ENCODE data around the gene ZNF878. TPM values are rescaled to one million over a fixed set of nuclear protein-coding genes. Genes with fewer than 3 reads are reported as not detected.
"Not testable (repeated sequence)": the region's sequence is repeated elsewhere in the genome, so short reads cannot be mapped to it uniquely, and the experiment has no call there.

Gene ZNF878
- total and polyA plus RNA-seq, 2 donors (not counting 3 experiments of a cell fraction or from before 2014, with no cell fraction given): 0.51 TPM; not detected in 1

DNA sequence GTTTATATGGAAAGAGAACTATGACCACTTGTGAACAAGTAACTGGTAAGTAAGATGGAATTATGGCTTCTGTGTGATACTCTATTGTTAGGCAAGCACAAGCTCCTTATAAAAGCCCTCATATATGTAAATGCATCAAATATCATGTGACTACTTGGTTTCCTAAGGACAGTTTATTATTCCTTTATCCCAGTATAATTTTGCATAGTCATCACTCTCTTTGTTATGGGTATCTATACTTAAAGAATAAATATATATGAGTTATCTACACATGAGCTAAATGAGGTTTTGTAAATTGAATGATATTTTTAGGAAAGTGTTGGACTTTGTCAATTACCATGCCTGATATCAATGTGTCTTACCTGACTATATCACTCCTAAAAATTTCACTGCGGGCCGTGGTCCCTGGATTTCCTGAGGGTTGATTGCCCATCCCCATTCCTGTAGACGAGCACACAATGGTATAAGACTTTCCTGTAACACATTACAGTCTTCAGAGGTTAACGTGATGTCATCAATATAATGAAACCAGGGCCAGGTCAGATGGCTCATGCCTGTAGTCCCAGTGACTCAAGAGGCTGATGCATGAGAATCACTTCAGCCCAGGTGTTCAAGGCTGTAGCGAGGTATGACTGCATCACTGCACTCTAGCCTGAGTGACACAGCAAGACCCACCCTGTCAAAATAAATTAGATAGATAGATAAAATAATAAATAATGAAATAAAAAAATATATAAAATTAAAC is 32.5 kb upstream of the ZNF878 start:
- Histone ChIP-seq H3K4me1 (ENCODE audit: control insufficient read depth, extremely low read depth, insufficient read depth, low read length) (no peaks in the 10 kb centered on the region), H3K27me3 (ENCODE audit: control insufficient read depth in 2 of 2, insufficient read depth in 2 of 2, low read length in 2 of 2) (no peaks in the 10 kb centered on the region), H3K27ac (ENCODE audit: insufficient read depth, low read depth, low read length) (no peak overlapping the region), H3K4me2 (ENCODE audit: insufficient read depth, low read length) (no peak overlapping the region), H3K9ac (replicated peaks; ENCODE audit: extremely low read depth, insufficient read depth, low read length) (no peak overlapping the region), H3K9me1 (replicated peaks; ENCODE audit: control insufficient read depth, extremely low read depth, insufficient read depth, low read length) (no peaks in the 10 kb centered on the region), H3K36me3 (ENCODE audit: control insufficient read depth in 2 of 2, extremely low read depth in 1 of 2, insufficient read depth in 2 of 2, low read length in 2 of 2) (no peaks in the 10 kb centered on the region), H3K4me3 (replicated peaks in 1 of 3; ENCODE audit: insufficient read depth in 1 of 3, low read depth in 1 of 3, low read length in 3 of 3) (no peak overlapping the region), H2AFZ (ENCODE audit: low read depth, low read length) (no peak overlapping the region), H4K20me1 (replicated peaks; ENCODE audit: control insufficient read depth, extremely low read depth, insufficient read depth, low read length) (no peaks in the 10 kb centered on the region), H3K79me2 (ENCODE audit: control insufficient read depth, insufficient read depth, low read length) (no peaks in the 10 kb centered on the region), H3K9me3 (replicated peaks; ENCODE audit: control insufficient read depth, insufficient read depth, low read length) (no peaks in the 10 kb centered on the region)
- BruUV-seq (replicated peaks): no TSS peak
- POLR2A ChIA-PET: no interaction called here
- CTCF ChIA-PET: no interaction called here
- intact Hi-C loops (cut with micrococcal nuclease) (no loop called here), dilution Hi-C loops (cut with MboI; ENCODE audit: extremely low pct_ligation_motif_present, low sequenced_read_pairs) (no loop called here)
- TF ChIP-seq POLR2AphosphoS5 (IDR thresholded peaks at IDR 0.05; ENCODE audit: insufficient read depth, low read depth, low read length) (no peak), JUN (IDR thresholded peaks at IDR 0.05; ENCODE audit: borderline replicate concordance, insufficient read depth, insufficient read length, low read depth) (no peak), MYC (IDR thresholded peaks at IDR 0.05; ENCODE audit: low read depth, low read length) (no peak), FOS (IDR thresholded peaks at IDR 0.05; ENCODE audit: borderline replicate concordance, insufficient read depth, low read length) (no peak), EZH2 (IDR thresholded peaks at IDR 0.05; ENCODE audit: borderline replicate concordance, low read depth, low read length, severe bottlenecking) (no peak), POLR2A (IDR thresholded peaks at IDR 0.05; ENCODE audit: low read depth, low read length) (no peak), CTCF (IDR thresholded peaks at IDR 0.05; ENCODE audit: extremely low read depth in 1 of 2, insufficient read depth in 1 of 2, low read depth in 1 of 2, low read length in 2 of 2) (no peak), GATA2 (IDR thresholded peaks at IDR 0.05; ENCODE audit: insufficient read depth, insufficient read length, low read depth, low read length) (no peak)
- TF ChIP-seq, protein P1, sequence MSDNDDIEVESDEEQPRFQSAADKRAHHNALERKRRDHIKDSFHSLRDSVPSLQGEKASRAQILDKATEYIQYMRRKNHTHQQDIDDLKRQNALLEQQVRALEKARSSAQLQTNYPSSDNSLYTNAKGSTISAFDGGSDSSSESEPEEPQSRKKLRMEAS (IDR thresholded peaks at IDR 0.05; ENCODE audit: insufficient read depth, insufficient read length): no peak
- DNase-seq (ENCODE audit: low read depth, low spot score) (no peak), FAIRE-seq (no peak)

DNA sequence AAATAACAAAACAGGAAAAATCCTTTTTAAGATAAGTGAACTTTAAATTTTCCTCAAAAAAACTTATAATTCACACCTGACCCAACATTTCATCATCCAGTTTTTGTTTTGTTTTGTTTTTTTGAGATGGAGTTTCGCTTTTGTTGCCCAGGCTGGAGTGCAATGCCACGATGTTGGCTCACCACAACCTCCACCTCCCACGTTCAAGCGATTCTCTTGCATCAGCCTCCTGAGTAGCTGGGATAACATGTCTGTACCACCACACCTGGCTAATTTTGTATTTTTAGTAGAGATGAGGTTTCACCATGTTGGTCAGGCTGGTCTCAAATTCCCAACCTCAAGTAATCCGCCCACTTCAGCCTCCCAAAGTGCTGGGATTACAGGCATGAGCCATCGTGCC is 30.6 kb upstream of the ZNF878 start:
- H3K9me1 ChIP-seq (replicated peaks; ENCODE audit: control insufficient read depth, extremely low read depth, insufficient read depth, low read length); POLR2A ChIA-PET; dilution Hi-C loops (cut with MboI; ENCODE audit: extremely low pct_ligation_motif_present, low sequenced_read_pairs): not testable (repeated sequence)

More for the DNA sequence above, 30.6 kb upstream of the ZNF878 start:
- DNase-seq (ENCODE audit: low read depth, low spot score); intact Hi-C loops (cut with micrococcal nuclease); H4K20me1 ChIP-seq (replicated peaks; ENCODE audit: control insufficient read depth, extremely low read depth, insufficient read depth, low read length); H3K36me3 ChIP-seq (ENCODE audit: control insufficient read depth in 2 of 2, extremely low read depth in 1 of 2, insufficient read depth in 2 of 2, low read length in 2 of 2); BruUV-seq (replicated peaks); H3K9me3 ChIP-seq (replicated peaks; ENCODE audit: control insufficient read depth, insufficient read depth, low read length); H3K4me1 ChIP-seq (ENCODE audit: control insufficient read depth, extremely low read depth, insufficient read depth, low read length); FAIRE-seq; H3K27ac ChIP-seq (ENCODE audit: insufficient read depth, low read depth, low read length); H3K27me3 ChIP-seq (ENCODE audit: control insufficient read depth in 2 of 2, insufficient read depth in 2 of 2, low read length in 2 of 2); H3K9ac ChIP-seq (replicated peaks; ENCODE audit: extremely low read depth, insufficient read depth, low read length); CTCF ChIA-PET; H3K4me3 ChIP-seq (replicated peaks in 1 of 3; ENCODE audit: insufficient read depth in 1 of 3, low read depth in 1 of 3, low read length in 3 of 3); H3K4me2 ChIP-seq (ENCODE audit: insufficient read depth, low read length); H2AFZ ChIP-seq (ENCODE audit: low read depth, low read length); H3K79me2 ChIP-seq (ENCODE audit: control insufficient read depth, insufficient read depth, low read length): not testable (repeated sequence)

All from endothelial cell of umbilical vein (primary cell).